Astrocyte (in vitro differentiated cells and primary cell): ENCODE results near the gene CST9. TPM values are rescaled to one million over a fixed set of nuclear protein-coding genes. Genes with fewer than 3 reads are reported as not detected.

ENCODE experiments used
- DNase-seq: peaks from one replicate; pipeline ENCODE4 v3.0.0-alpha.2; 2010; ENCODE audit warnings: low read depth
- FAIRE-seq: peaks from 2 replicates; lab custom pipeline; 2011; peaks lifted over from hg19 to GRCh38; lab: Jason Lieb, UNC
- H2AFZ ChIP-seq: 2 replicates; pipeline ENCODE4 v1.6.0; 2012; ENCODE audit warnings: low read depth, low read length, inconsistent platforms
- H3K27ac ChIP-seq: 2 replicates; pipeline ENCODE4 v1.5.1; 2011; ENCODE audit warnings: low read depth, low read length, inconsistent platforms
- H3K27me3 ChIP-seq: 2 replicates; pipeline ENCODE4 v1.6.0; 2011; ENCODE audit warnings: low read length, inconsistent platforms; ENCODE audit not compliant: insufficient read depth
- H3K36me3 ChIP-seq: 2 replicates; pipeline ENCODE4 v1.5.1; 2011; ENCODE audit warnings: low read length, inconsistent platforms; ENCODE audit not compliant: insufficient read depth
- H3K4me1 ChIP-seq: 2 replicates; pipeline ENCODE4 v1.5.1; 2011; ENCODE audit warnings: low read length, inconsistent platforms; ENCODE audit not compliant: insufficient read depth
- H3K4me2 ChIP-seq: 2 replicates; pipeline ENCODE4 v1.6.0; 2012; ENCODE audit warnings: low read length, inconsistent platforms
- H3K4me3 ChIP-seq: 2 replicates; pipeline ENCODE4 v1.5.1; 2011; ENCODE audit warnings: low read depth, mild to moderate bottlenecking, low read length, inconsistent platforms; ENCODE audit not compliant: insufficient read depth
- H3K79me2 ChIP-seq: 2 replicates; pipeline ENCODE4 v1.6.0; 2012; ENCODE audit warnings: mild to moderate bottlenecking, low read length, inconsistent platforms; ENCODE audit not compliant: insufficient read depth
- H3K9ac ChIP-seq: 2 replicates; pipeline ENCODE4 v1.6.0; 2012; ENCODE audit warnings: mild to moderate bottlenecking, low read length, inconsistent platforms
- H3K9me3 ChIP-seq: 2 replicates; pipeline ENCODE4 v1.5.1; 2012; ENCODE audit warnings: low read depth, mild to moderate bottlenecking, low read length, inconsistent platforms; ENCODE audit not compliant: insufficient read depth
- H4K20me1 ChIP-seq: 2 replicates; pipeline ENCODE4 v1.6.0; 2012; ENCODE audit warnings: low read length, inconsistent platforms; ENCODE audit not compliant: insufficient read depth
- H3K27ac Mint-ChIP-seq: one replicate; pipeline ENCODE4 v1.8.0; 2021; ENCODE audit warnings: mild to moderate bottlenecking, mixed read lengths; ENCODE audit not compliant: unreplicated experiment
- H3K27me3 Mint-ChIP-seq: one replicate; pipeline ENCODE4 v1.8.0; 2021; ENCODE audit warnings: low read depth, mixed read lengths; ENCODE audit not compliant: unreplicated experiment
- H3K36me3 Mint-ChIP-seq: one replicate; pipeline ENCODE4 v1.8.0; 2021; ENCODE audit warnings: low read depth, mixed read lengths; ENCODE audit not compliant: unreplicated experiment
- H3K4me1 Mint-ChIP-seq: one replicate; pipeline ENCODE4 v1.8.0; 2021; ENCODE audit warnings: low read depth, mixed read lengths; ENCODE audit not compliant: unreplicated experiment
- H3K4me3 Mint-ChIP-seq: one replicate; pipeline ENCODE4 v1.8.0; 2021; ENCODE audit warnings: mild to moderate bottlenecking, moderate library complexity, mixed read lengths; ENCODE audit not compliant: unreplicated experiment
- H3K9me3 Mint-ChIP-seq: one replicate; pipeline ENCODE4 v1.8.0; 2021; ENCODE audit warnings: mild to moderate bottlenecking, mixed read lengths; ENCODE audit not compliant: unreplicated experiment
- EZH2 ChIP-seq: IDR thresholded peaks from 2 replicates; pipeline ENCODE4 v1.6.1; 2012; ENCODE audit warnings: mild to moderate bottlenecking, low read length, inconsistent platforms; ENCODE audit not compliant: insufficient read depth
- total RNA-seq: library from RNA; stranded (reverse); gene quantifications from 2 replicates; pipeline ENCODE4 v1.2.1, GENCODE V29; 2021
- TF ChIP-seq, protein P1 (sequence below): IDR thresholded peaks from 2 replicates; pipeline ENCODE4 v1.5.1; 2011; ENCODE audit warnings: low read depth, mild to moderate bottlenecking, inconsistent platforms, low read length, moderate library complexity; ENCODE audit not compliant: insufficient read depth

Gene CST9
- total RNA-seq, 1 donor from 2014 or later: not detected

DNA sequence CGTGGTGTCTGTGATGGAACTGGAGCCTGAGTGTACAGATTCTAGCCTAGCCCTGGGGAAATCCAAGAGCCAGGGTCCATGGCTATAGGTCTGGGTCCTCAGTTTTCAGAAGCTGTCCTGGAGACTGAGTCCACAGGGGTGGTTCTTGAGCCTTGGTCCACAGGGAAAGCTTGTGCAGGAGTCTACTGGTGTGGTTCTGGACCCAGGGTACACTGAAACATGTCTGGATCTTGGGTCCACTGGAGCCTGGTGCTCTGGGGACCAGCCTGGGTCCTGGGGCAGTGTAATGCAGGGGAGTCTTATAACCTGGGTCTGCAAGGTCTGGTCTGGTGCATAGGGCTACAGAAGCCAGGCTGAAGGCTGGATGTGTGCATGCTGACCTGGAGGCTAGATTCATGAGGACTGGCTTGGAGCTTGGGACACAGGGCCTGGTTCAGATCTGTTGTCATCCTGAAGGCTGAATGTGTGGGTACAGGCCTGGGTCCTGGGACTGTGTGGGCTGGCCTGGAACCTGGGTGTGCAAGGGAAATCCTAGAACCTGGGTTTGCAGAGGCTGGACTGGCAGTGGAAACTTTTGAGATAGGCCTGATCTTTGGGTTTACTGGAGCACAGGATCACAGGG, 42.9 kb downstream of the CST9 start:
- Histone ChIP-seq H3K27ac (no peak overlapping the region), H3K4me3 (no peak overlapping the region), H3K9ac (no peak overlapping the region), H3K79me2 (no peaks in the 10 kb centered on the region), H3K36me3 (no peaks in the 10 kb centered on the region), H3K4me1 (no peaks in the 10 kb centered on the region), H3K27me3 (no peaks in the 10 kb centered on the region), H3K4me2 (no peak overlapping the region), H4K20me1 (no peaks in the 10 kb centered on the region), H3K9me3 (peaks cover 14% of the 10 kb centered on the region), H2AFZ (no peak overlapping the region)
- H3K36me3 Mint-ChIP-seq: no peaks in the 10 kb centered on the region
- FAIRE-seq (no peak), DNase-seq (no peak)
- H3K27ac Mint-ChIP-seq: no peak overlapping the region
- TF ChIP-seq, protein P1, sequence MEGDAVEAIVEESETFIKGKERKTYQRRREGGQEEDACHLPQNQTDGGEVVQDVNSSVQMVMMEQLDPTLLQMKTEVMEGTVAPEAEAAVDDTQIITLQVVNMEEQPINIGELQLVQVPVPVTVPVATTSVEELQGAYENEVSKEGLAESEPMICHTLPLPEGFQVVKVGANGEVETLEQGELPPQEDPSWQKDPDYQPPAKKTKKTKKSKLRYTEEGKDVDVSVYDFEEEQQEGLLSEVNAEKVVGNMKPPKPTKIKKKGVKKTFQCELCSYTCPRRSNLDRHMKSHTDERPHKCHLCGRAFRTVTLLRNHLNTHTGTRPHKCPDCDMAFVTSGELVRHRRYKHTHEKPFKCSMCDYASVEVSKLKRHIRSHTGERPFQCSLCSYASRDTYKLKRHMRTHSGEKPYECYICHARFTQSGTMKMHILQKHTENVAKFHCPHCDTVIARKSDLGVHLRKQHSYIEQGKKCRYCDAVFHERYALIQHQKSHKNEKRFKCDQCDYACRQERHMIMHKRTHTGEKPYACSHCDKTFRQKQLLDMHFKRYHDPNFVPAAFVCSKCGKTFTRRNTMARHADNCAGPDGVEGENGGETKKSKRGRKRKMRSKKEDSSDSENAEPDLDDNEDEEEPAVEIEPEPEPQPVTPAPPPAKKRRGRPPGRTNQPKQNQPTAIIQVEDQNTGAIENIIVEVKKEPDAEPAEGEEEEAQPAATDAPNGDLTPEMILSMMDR: no peak
- TF ChIP-seq EZH2: no peak
- H3K27me3 Mint-ChIP-seq: peaks cover 17% of the 10 kb centered on the region
- no peak overlapping the region for H3K4me3 Mint-ChIP-seq
- no peaks in the 10 kb centered on the region for H3K4me1 Mint-ChIP-seq
- H3K9me3 Mint-ChIP-seq: peaks cover 24% of the 10 kb centered on the region

DNA sequence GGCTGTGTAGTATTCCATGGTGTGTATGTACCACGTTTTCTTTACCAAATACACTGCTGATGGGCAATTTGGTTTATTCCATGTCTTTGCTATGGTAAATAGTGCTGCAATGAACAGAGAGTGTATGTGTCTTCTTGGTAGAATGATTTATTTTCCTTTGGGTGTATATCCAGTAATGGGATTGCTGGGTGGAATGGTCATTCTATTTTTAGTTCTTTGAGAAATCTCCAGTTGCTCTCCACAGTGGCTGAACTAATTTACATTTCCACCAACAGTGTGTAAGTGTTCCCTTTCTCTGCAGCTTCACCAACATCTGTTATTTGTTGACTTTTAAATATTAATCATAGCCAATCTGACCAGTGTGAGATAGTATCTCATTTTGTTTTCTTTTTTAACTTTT, 51.3 kb downstream of the CST9 start:
- H3K36me3 Mint-ChIP-seq: no peaks in the 10 kb centered on the region
- no peak overlapping the region for H2AFZ ChIP-seq
- FAIRE-seq (no peak), DNase-seq (no peak)
- TF ChIP-seq, protein P1: no peak
- TF ChIP-seq EZH2: no peak
- no peak overlapping the region for H3K9ac ChIP-seq
- H3K4me2 ChIP-seq: no peak overlapping the region
- no peaks in the 10 kb centered on the region for H3K9me3 ChIP-seq
- H3K27me3 ChIP-seq: no peaks in the 10 kb centered on the region
- no peak overlapping the region for H3K4me3 Mint-ChIP-seq
- H3K27ac Mint-ChIP-seq: no peak overlapping the region
- peaks cover 12% of the 10 kb centered on the region for H3K27me3 Mint-ChIP-seq
- no peaks in the 10 kb centered on the region for H3K4me1 Mint-ChIP-seq
- no peak overlapping the region for H3K27ac ChIP-seq
- no peaks in the 10 kb centered on the region for H3K36me3 ChIP-seq
- no peaks in the 10 kb centered on the region for H3K79me2 ChIP-seq
- H4K20me1 ChIP-seq: no peaks in the 10 kb centered on the region
- no peaks in the 10 kb centered on the region for H3K4me1 ChIP-seq
- peaks cover 12% of the 10 kb centered on the region for H3K9me3 Mint-ChIP-seq
- H3K4me3 ChIP-seq: no peak overlapping the region

Other genes starting within 250 kb of the CST9 start
- gene GZF1, start 243.7 kb downstream of the CST9 start, total RNA-seq: 12.2 and 16.3 TPM in 2 replicates
- gene NAPB, start 184.4 kb downstream of the CST9 start, total RNA-seq: 10.2 and 13.1 TPM in 2 replicates
- gene CSTL1, start 166.2 kb downstream of the CST9 start, total RNA-seq: not detected in 2 replicates
- gene CST11, start 153.0 kb downstream of the CST9 start, total RNA-seq: not detected in 2 replicates
- not detected in 2 replicates for gene CST8, start 114.8 kb downstream of the CST9 start, total RNA-seq
- gene CST9L, start 37.4 kb downstream of the CST9 start, total RNA-seq: not detected in 2 replicates
- 316 and 355 TPM in 2 replicates for gene CST3, start 32.0 kb upstream of the CST9 start, total RNA-seq
- not detected in 2 replicates for gene CST4, start 83.1 kb upstream of the CST9 start, total RNA-seq
- not detected in 2 replicates for gene CST1, start 145.0 kb upstream of the CST9 start, total RNA-seq
- 1.7 and 2.9 TPM in 2 replicates for gene CST2, start 220.8 kb upstream of the CST9 start, total RNA-seq